Transverse colon (tissue), 3 donors: Measurements from ENCODE around the gene POLD2.

Experiments
- EP300 ChIP-seq: sonication (generic); formaldehyde crosslinking; IDR thresholded peaks from one replicate; pipeline ENCODE4 v1.6.1; 2017; ENCODE audit warnings: antibody characterized with exemption, low read depth
- TF ChIP-seq, protein P1 (sequence below), 5 experiments: fragments of 200-600 bp in 3 of 5; fragments of 450-650 bp in 2 of 5; sonication (generic) in 3 of 5; IDR thresholded peaks; 1 replicate in 2 of 5; 2 replicates in 3 of 5; pipeline ENCODE4 v1.5.1; 2016 to 2017; ENCODE audit warnings: antibody characterized with exemption in 5 of 5, inconsistent platforms in 3 of 5, mild to moderate bottlenecking in 2 of 5, moderate library complexity in 1 of 5

DNA sequence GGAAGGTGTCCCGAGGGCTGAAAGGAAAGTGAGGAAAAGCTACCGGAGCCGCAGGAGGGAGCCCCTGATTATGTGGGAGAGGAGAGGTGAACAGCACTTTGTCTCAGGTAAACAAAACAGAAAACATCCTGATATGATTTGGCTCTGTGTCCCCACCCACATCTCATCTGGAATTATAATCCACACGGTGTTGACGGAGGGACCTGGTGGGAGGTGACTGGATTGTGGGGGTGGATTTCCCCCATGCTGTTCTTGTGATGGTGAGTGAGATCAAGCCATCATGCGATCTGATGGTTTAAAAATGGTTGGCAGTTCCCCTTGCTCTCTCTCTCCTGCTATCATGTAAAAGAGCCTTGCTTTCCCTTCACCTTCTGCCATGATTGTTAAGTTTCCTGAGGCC lies 3.0 kb downstream of the POLD2 start:
- TF ChIP-seq, protein P1, sequence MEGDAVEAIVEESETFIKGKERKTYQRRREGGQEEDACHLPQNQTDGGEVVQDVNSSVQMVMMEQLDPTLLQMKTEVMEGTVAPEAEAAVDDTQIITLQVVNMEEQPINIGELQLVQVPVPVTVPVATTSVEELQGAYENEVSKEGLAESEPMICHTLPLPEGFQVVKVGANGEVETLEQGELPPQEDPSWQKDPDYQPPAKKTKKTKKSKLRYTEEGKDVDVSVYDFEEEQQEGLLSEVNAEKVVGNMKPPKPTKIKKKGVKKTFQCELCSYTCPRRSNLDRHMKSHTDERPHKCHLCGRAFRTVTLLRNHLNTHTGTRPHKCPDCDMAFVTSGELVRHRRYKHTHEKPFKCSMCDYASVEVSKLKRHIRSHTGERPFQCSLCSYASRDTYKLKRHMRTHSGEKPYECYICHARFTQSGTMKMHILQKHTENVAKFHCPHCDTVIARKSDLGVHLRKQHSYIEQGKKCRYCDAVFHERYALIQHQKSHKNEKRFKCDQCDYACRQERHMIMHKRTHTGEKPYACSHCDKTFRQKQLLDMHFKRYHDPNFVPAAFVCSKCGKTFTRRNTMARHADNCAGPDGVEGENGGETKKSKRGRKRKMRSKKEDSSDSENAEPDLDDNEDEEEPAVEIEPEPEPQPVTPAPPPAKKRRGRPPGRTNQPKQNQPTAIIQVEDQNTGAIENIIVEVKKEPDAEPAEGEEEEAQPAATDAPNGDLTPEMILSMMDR (IDR thresholded peaks at IDR 0.05): no peak
- TF ChIP-seq EP300: no peak
